OCI-LY1 (cell line): ENCODE measurements around the gene CDH13.

Source experiments
- H2AFZ ChIP-seq: fragments of 200-600 bp; sonication (generic), shearing (Covaris generic); 2 replicates; pipeline ENCODE4 v1.6.0; 2014; ENCODE audit warnings: antibody characterized with exemption, mild to moderate bottlenecking, low read length
- H3F3A ChIP-seq: fragments of 200-600 bp; sonication (generic), shearing (Covaris generic); 2 replicates; pipeline ENCODE4 v1.6.0; 2014; ENCODE audit warnings: mild to moderate bottlenecking, antibody characterized with exemption, low read length, moderate library complexity; ENCODE audit not compliant: insufficient read depth
- H3K27ac ChIP-seq: fragments of 200-600 bp; sonication (generic); 2 replicates; pipeline ENCODE4 v1.5.1; 2014; ENCODE audit warnings: low read length, mixed run types, mild to moderate bottlenecking, low read depth; ENCODE audit not compliant: poor library complexity, severe bottlenecking
- H3K27me3 ChIP-seq: fragments of 200-600 bp; sonication (generic); 2 replicates; pipeline ENCODE4 v1.6.0; 2014; ENCODE audit warnings: antibody characterized with exemption, mild to moderate bottlenecking, low read length, moderate library complexity; ENCODE audit not compliant: insufficient read depth
- H3K36me3 ChIP-seq: fragments of 200-600 bp; sonication (generic); 2 replicates; pipeline ENCODE4 v1.6.1; 2014; ENCODE audit warnings: mild to moderate bottlenecking, antibody characterized with exemption, low read length, moderate library complexity, mixed read lengths; ENCODE audit not compliant: insufficient read depth
- H3K4me1 ChIP-seq: fragments of 200-600 bp; sonication (generic); 2 replicates; pipeline ENCODE4 v1.5.1; 2014; ENCODE audit warnings: mild to moderate bottlenecking, low read length, moderate library complexity; ENCODE audit not compliant: insufficient read depth, severe bottlenecking
- H3K4me2 ChIP-seq: fragments of 200-600 bp; sonication (generic), shearing (Covaris generic); 2 replicates; pipeline ENCODE4 v1.6.1; 2014; ENCODE audit warnings: low read length
- H3K4me3 ChIP-seq: fragments of 200-600 bp; sonication (generic); 2 replicates; pipeline ENCODE4 v1.5.1; 2014; ENCODE audit warnings: low read length, low read depth, mild to moderate bottlenecking, mixed read lengths; ENCODE audit not compliant: poor library complexity, severe bottlenecking
- H3K79me2 ChIP-seq: fragments of 200-600 bp; shearing (Covaris generic); 2 replicates; pipeline ENCODE4 v1.6.1; 2016; ENCODE audit warnings: mixed run types, low read length, mixed read lengths; ENCODE audit not compliant: insufficient read depth
- H3K9ac ChIP-seq: fragments of 200-600 bp; sonication (generic), shearing (Covaris generic); 2 replicates; pipeline ENCODE4 v1.6.1; 2014; ENCODE audit warnings: mild to moderate bottlenecking, low read length, mixed read lengths
- H3K9me2 ChIP-seq: fragments of 200-600 bp; sonication (generic), shearing (Covaris generic); 2 replicates; pipeline ENCODE4 v1.6.1; 2014; ENCODE audit warnings: low read depth, mild to moderate bottlenecking, low read length, mixed read lengths
- H3K9me3 ChIP-seq: fragments of 200-600 bp; shearing (Covaris generic); 2 replicates; pipeline ENCODE4 v1.6.1; 2014; ENCODE audit warnings: low read length, mixed read lengths
- H4K20me1 ChIP-seq: fragments of 200-600 bp; sonication (generic), shearing (Covaris generic); 2 replicates; pipeline ENCODE4 v1.6.0; 2016; ENCODE audit warnings: mild to moderate bottlenecking, low read length; ENCODE audit not compliant: insufficient read depth
- CTCF ChIP-seq: fragments of 200-600 bp; sonication (generic), shearing (Covaris generic); IDR thresholded peaks from 2 replicates; pipeline ENCODE4 v1.5.1; 2017; ENCODE audit warnings: mild to moderate bottlenecking, antibody characterized with exemption, low read length, moderate library complexity, mixed read lengths
- EZH2 ChIP-seq: fragments of 200-600 bp; sonication (generic), shearing (Covaris generic); IDR thresholded peaks from 2 replicates; pipeline ENCODE4 v1.8.0; 2017; ENCODE audit warnings: borderline replicate concordance, mixed run types, mild to moderate bottlenecking, antibody characterized with exemption, low read length, moderate library complexity, mixed read lengths

The CDH13 gene

GRCh38 chr16:83305092-83305491 lies 678.3 kb downstream of the CDH13 start:
- H3K27ac ChIP-seq: no peak overlapping the region
- no peaks in the 10 kb centered on the region for H3F3A ChIP-seq
- H3K4me1 ChIP-seq: no peaks in the 10 kb centered on the region
- no peak overlapping the region for H3K4me3 ChIP-seq
- H3K9ac ChIP-seq: no peak overlapping the region
- no peak for TF ChIP-seq EZH2
- TF ChIP-seq CTCF: no peak
- H4K20me1 ChIP-seq: no peaks in the 10 kb centered on the region
- no peaks in the 10 kb centered on the region for H3K9me3 ChIP-seq
- no peaks in the 10 kb centered on the region; the same call in 1 of the 2 replicates for H3K27me3 ChIP-seq
- no peak overlapping the region for H3K4me2 ChIP-seq
- H3K36me3 ChIP-seq: no peaks in the 10 kb centered on the region
- H3K79me2 ChIP-seq: no peaks in the 10 kb centered on the region
- no peaks in the 10 kb centered on the region for H3K9me2 ChIP-seq
- H2AFZ ChIP-seq: no peak overlapping the region

GRCh38 chr16:83306961-83307593 lies 680.3 kb downstream of the CDH13 start:
- no peak for TF ChIP-seq EZH2
- TF ChIP-seq CTCF: no peak
- no peak overlapping the region for H3K27ac ChIP-seq
- H3K4me3 ChIP-seq: no peak overlapping the region
- H3K4me1 ChIP-seq: no peaks in the 10 kb centered on the region
- no peaks in the 10 kb centered on the region for H3K9me3 ChIP-seq
- H2AFZ ChIP-seq: no peak overlapping the region
- H3F3A ChIP-seq: no peaks in the 10 kb centered on the region
- H4K20me1 ChIP-seq: no peaks in the 10 kb centered on the region
- H3K79me2 ChIP-seq: no peaks in the 10 kb centered on the region
- no peak overlapping the region for H3K9ac ChIP-seq
- no peaks in the 10 kb centered on the region for H3K9me2 ChIP-seq
- H3K4me2 ChIP-seq: no peak overlapping the region
- H3K27me3 ChIP-seq: no peaks in the 10 kb centered on the region; the same call in 1 of the 2 replicates
- no peaks in the 10 kb centered on the region for H3K36me3 ChIP-seq

GRCh38 chr16:83307594-83307992 lies 680.8 kb downstream of the CDH13 start:
- Histone ChIP-seq H3K9ac (no peak overlapping the region), H3K27ac (no peak overlapping the region), H3K4me3 (no peak overlapping the region), H2AFZ (no peak overlapping the region), H4K20me1 (no peaks in the 10 kb centered on the region), H3K27me3 (no peaks in the 10 kb centered on the region; the same call in 1 of the 2 replicates), H3K9me3 (no peaks in the 10 kb centered on the region), H3K4me2 (no peak overlapping the region), H3K79me2 (no peaks in the 10 kb centered on the region), H3K36me3 (no peaks in the 10 kb centered on the region), H3K9me2 (no peaks in the 10 kb centered on the region), H3K4me1 (no peaks in the 10 kb centered on the region), H3F3A (no peaks in the 10 kb centered on the region)
- TF ChIP-seq CTCF (no peak), EZH2 (no peak)
